Measurements from ENCODE around the gene ABCA12.

GRCh38 chr2:215084080-215084479, 54.3 kb downstream of the ABCA12 start:
- no peak for TF ChIP-seq POLR2AphosphoS5 (IDR thresholded peaks at IDR 0.05; ENCODE audit: low read depth, low read length)
- no peak for TF ChIP-seq POLR2A (IDR thresholded peaks at IDR 0.05; ENCODE audit: low read depth, low read length)
- TF ChIP-seq TAF1 (IDR thresholded peaks at IDR 0.05; ENCODE audit: borderline replicate concordance, low read depth, low read length) = no peak

Data from GM12892 (cell line).